Esophagus muscularis mucosa (tissue), 4 donors: ENCODE results near the gene CALML4.

Experiments
- EP300 ChIP-seq: sonication (generic); formaldehyde crosslinking; IDR thresholded peaks from one replicate; pipeline ENCODE4 v1.6.1; 2017; ENCODE audit warnings: antibody characterized with exemption
- POLR2A ChIP-seq: fragments of 450-650 bp; IDR thresholded peaks from one replicate; pipeline ENCODE4 v1.6.1; 2017; ENCODE audit warnings: antibody characterized with exemption, moderate library complexity, mild to moderate bottlenecking, low read depth
- POLR2AphosphoS5 ChIP-seq, 2 donors: sonication (generic); formaldehyde crosslinking; IDR thresholded peaks; one replicate each; pipeline ENCODE4 v1.6.1; 2017; ENCODE audit warnings: antibody characterized with exemption in 2 of 2
- TF ChIP-seq, protein P1 (sequence below), 3 experiments: fragments of 200-600 bp in 2 of 3; fragments of 450-650 bp in 1 of 3; sonication (generic) in 2 of 3; IDR thresholded peaks; one replicate each; pipeline ENCODE4 v1.5.1; 2017 to 2019; ENCODE audit warnings: antibody characterized with exemption in 3 of 3, mild to moderate bottlenecking in 2 of 3, moderate library complexity in 1 of 3

DNA sequence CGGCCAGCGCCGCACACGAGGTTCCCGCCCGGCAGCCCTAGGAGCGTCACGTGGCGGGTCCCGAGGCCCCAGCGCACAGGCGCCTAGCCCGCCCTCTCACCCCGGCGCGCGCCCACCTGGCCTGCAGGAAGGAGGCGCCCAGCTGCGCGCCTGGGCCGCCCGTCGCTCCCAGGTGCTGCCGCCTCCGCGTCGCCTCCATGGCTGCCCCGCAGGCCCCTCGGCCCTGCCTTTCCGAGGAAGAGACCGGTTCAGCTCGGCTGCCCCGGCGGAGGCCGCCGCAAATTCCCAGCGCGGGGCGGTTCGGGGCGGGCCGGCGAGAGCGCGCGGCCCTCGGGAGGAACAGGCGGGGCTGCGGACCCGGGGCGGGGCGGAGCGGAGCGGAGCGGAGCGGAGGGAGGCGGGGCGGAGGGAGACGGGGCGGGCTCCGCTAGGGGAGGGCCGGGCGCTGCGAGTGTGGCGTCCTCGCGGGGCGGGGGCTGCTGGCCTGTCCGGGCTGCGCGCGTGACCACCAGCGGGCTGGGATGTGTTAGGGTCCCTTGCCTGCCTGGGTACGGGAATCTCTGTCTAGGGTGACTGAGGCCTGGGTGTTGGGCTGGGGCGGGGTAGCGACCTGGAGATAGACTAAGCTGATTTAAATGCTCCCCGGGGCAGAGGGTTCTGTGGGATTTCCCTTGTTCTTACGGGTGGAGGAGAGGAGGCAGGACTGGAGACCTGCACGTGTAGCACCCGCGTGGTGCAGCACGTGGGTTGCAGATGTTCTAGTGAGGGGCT is 24.4 kb upstream of the CALML4 start, which contains the start of gene CLN6:
- TF ChIP-seq POLR2A (no peak), POLR2AphosphoS5 (IDR thresholded peaks at IDR 0.05) (peak; percentile 43 to 48), EP300 (no peak)
- TF ChIP-seq, protein P1, sequence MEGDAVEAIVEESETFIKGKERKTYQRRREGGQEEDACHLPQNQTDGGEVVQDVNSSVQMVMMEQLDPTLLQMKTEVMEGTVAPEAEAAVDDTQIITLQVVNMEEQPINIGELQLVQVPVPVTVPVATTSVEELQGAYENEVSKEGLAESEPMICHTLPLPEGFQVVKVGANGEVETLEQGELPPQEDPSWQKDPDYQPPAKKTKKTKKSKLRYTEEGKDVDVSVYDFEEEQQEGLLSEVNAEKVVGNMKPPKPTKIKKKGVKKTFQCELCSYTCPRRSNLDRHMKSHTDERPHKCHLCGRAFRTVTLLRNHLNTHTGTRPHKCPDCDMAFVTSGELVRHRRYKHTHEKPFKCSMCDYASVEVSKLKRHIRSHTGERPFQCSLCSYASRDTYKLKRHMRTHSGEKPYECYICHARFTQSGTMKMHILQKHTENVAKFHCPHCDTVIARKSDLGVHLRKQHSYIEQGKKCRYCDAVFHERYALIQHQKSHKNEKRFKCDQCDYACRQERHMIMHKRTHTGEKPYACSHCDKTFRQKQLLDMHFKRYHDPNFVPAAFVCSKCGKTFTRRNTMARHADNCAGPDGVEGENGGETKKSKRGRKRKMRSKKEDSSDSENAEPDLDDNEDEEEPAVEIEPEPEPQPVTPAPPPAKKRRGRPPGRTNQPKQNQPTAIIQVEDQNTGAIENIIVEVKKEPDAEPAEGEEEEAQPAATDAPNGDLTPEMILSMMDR (IDR thresholded peaks at IDR 0.05), result no peak
